ENCODE results near the gene NCMAP.

Gene NCMAP

GRCh38 chr1:24619376-24619775 is 63.5 kb downstream of the NCMAP start:
- WGBS, 2 experiments: 80 to 83% methylated on average over 5 of the region's 5 CpGs
- no peaks in the 10 kb centered on the region for H3K27me3 ChIP-seq (ENCODE audit: control insufficient read depth, insufficient read depth, low read length, poor library complexity, severe bottlenecking)
- no peaks in the 10 kb centered on the region for H3K9me3 ChIP-seq (ENCODE audit: control insufficient read depth, low read length)
- H3K36me3 ChIP-seq (ENCODE audit: control insufficient read depth, insufficient read depth, low read length): no peaks in the 10 kb centered on the region
- H3K27ac ChIP-seq (ENCODE audit: insufficient read depth, low read depth, low read length, poor library complexity, severe bottlenecking): no peak overlapping the region
- no peaks in the 10 kb centered on the region for H3K4me1 ChIP-seq (ENCODE audit: control insufficient read depth, insufficient read depth, low read length)
- no peak overlapping the region for H3K4me3 ChIP-seq (ENCODE audit: insufficient read depth, low read depth, low read length)

- no peak overlapping the region for H3K27ac ChIP-seq (ENCODE audit: insufficient read depth, low read depth, low read length, poor library complexity, severe bottlenecking)
- WGBS, 2 experiments: 92 to 95% methylated on average over 5 of the region's 5 CpGs
- no peaks in the 10 kb centered on the region for H3K9me3 ChIP-seq (ENCODE audit: control insufficient read depth, low read length)
- H3K4me1 ChIP-seq (ENCODE audit: control insufficient read depth, insufficient read depth, low read length): no peaks in the 10 kb centered on the region
- H3K27me3 ChIP-seq (ENCODE audit: control insufficient read depth, insufficient read depth, low read length, poor library complexity, severe bottlenecking): no peaks in the 10 kb centered on the region
- no peak overlapping the region for H3K4me3 ChIP-seq (ENCODE audit: insufficient read depth, low read depth, low read length)
- H3K36me3 ChIP-seq (ENCODE audit: control insufficient read depth, insufficient read depth, low read length): no peaks in the 10 kb centered on the region
These were observed 64.8 kb downstream of the NCMAP start for GRCh38 chr1:24620678-24621077.

DNA sequence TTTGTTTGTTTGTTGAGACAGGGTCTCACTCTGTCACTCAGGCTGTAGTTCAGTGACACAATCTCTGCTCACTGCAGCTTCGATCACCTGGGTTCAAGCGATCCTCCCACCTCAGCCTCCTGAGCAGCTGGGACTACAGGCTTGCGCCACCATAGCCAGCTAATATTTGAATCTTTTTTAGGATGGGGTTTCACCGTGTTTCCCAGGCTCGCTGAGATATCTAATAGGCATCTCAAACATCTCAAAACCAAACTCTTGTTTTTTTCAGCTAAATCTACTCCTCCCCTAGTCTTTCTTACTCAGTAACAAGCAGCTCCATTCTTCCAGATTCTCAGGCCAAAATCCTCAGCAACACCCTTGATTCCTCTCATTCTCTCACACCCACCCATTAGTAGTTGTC is 65.2 kb downstream of the NCMAP start:
- Histone ChIP-seq H3K4me3 (ENCODE audit: insufficient read depth, low read depth, low read length) (no peak overlapping the region), H3K27ac (ENCODE audit: insufficient read depth, low read depth, low read length, poor library complexity, severe bottlenecking) (no peak overlapping the region), H3K36me3 (ENCODE audit: control insufficient read depth, insufficient read depth, low read length) (no peaks in the 10 kb centered on the region), H3K27me3 (ENCODE audit: control insufficient read depth, insufficient read depth, low read length, poor library complexity, severe bottlenecking) (no peaks in the 10 kb centered on the region), H3K9me3 (ENCODE audit: control insufficient read depth, low read length) (no peaks in the 10 kb centered on the region), H3K4me1 (ENCODE audit: control insufficient read depth, insufficient read depth, low read length) (no peaks in the 10 kb centered on the region)
- WGBS, 2 experiments: 88 to 89% methylated on average over 5 of the region's 5 CpGs

DNA sequence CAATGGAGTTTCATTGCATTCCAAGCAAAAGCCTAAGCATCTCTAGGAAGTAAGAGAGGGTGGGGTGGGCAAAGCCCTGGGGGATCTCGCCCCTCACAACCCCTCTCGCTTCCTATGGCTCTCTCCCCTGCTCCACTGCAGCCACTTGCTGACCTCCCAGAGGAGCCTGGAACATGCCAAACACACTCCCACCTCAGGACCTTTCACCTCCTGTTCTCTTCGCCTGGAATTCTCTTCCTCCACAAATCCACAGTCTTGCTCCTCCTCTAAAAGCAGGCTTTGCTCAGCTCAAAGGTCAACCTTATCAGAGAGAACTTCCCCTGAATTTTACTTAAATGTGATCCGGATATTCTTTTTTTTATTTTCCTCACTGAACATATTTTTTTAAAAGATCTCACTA is 66.3 kb downstream of the NCMAP start:
- WGBS, 2 experiments: 62 to 66% methylated on average over 4 of the region's 4 CpGs
- H3K4me1 ChIP-seq (ENCODE audit: control insufficient read depth, insufficient read depth, low read length): no peaks in the 10 kb centered on the region
- no peaks in the 10 kb centered on the region for H3K27me3 ChIP-seq (ENCODE audit: control insufficient read depth, insufficient read depth, low read length, poor library complexity, severe bottlenecking)
- H3K4me3 ChIP-seq (ENCODE audit: insufficient read depth, low read depth, low read length): no peak overlapping the region
- H3K27ac ChIP-seq (ENCODE audit: insufficient read depth, low read depth, low read length, poor library complexity, severe bottlenecking): no peak overlapping the region
- H3K9me3 ChIP-seq (ENCODE audit: control insufficient read depth, low read length): no peaks in the 10 kb centered on the region
- H3K36me3 ChIP-seq (ENCODE audit: control insufficient read depth, insufficient read depth, low read length): no peaks in the 10 kb centered on the region

GRCh38 chr1:24632832-24633175 is 76.9 kb downstream of the NCMAP start:
- no peak overlapping the region for H3K4me3 ChIP-seq (ENCODE audit: insufficient read depth, low read depth, low read length)
- no peaks in the 10 kb centered on the region for H3K36me3 ChIP-seq (ENCODE audit: control insufficient read depth, insufficient read depth, low read length)
- H3K27me3 ChIP-seq (ENCODE audit: control insufficient read depth, insufficient read depth, low read length, poor library complexity, severe bottlenecking): no peaks in the 10 kb centered on the region
- WGBS, 2 experiments: 94% methylated on average over 1 of the region's 1 CpG
- H3K4me1 ChIP-seq (ENCODE audit: control insufficient read depth, insufficient read depth, low read length): no peaks in the 10 kb centered on the region
- H3K27ac ChIP-seq (ENCODE audit: insufficient read depth, low read depth, low read length, poor library complexity, severe bottlenecking): no peak overlapping the region
- H3K9me3 ChIP-seq (ENCODE audit: control insufficient read depth, low read length): no peaks in the 10 kb centered on the region

DNA sequence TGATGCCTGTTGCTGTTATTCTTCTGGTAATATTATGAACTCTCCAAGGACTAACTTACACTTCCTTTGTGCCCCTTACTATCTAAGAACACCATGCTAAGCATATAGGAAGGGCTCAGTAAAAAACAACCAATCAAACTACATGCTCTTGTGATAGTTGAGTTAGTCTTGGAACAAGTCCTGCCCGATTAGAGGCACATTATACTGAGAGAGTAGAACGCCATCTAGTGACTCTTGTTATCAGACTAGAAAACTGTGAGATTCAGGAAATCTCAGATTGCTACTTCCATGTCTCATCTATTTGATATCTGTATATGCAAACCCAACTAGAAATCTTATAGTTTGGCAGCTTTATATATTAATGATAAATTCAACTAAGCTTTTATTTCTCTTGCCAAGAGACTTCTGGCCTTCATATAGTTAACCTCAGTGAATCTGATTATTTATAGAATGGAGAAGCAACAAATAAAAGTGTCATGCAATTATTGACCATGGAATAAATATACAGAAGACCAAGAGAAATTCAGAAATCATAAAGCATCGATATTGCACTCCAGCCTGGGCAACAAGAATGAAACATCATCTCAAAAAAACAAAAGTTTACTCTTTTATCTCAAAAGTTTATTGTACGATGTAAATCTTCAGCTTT is 79.4 kb downstream of the NCMAP start:
- H3K27me3 ChIP-seq (ENCODE audit: control insufficient read depth, insufficient read depth, low read length, poor library complexity, severe bottlenecking): no peaks in the 10 kb centered on the region
- H3K27ac ChIP-seq (ENCODE audit: insufficient read depth, low read depth, low read length, poor library complexity, severe bottlenecking): no peak overlapping the region
- H3K4me1 ChIP-seq (ENCODE audit: control insufficient read depth, insufficient read depth, low read length): no peaks in the 10 kb centered on the region
- no peaks in the 10 kb centered on the region for H3K9me3 ChIP-seq (ENCODE audit: control insufficient read depth, low read length)
- H3K4me3 ChIP-seq (ENCODE audit: insufficient read depth, low read depth, low read length): no peak overlapping the region
- no peaks in the 10 kb centered on the region for H3K36me3 ChIP-seq (ENCODE audit: control insufficient read depth, insufficient read depth, low read length)
- WGBS, 2 experiments: 22 to 26% methylated on average over 4 of the region's 4 CpGs

GRCh38 chr1:24636661-24637357 is 80.9 kb downstream of the NCMAP start:
- H3K27ac ChIP-seq (ENCODE audit: insufficient read depth, low read depth, low read length, poor library complexity, severe bottlenecking): no peak overlapping the region
- 30 to 93% methylated on average over 1 to 2 of the region's 3 CpGs for WGBS, 2 experiments

GRCh38 chr1:24639094-24639493 is 83.2 kb downstream of the NCMAP start:
- H3K36me3 ChIP-seq (ENCODE audit: control insufficient read depth, insufficient read depth, low read length): no peaks in the 10 kb centered on the region
- no peak overlapping the region for H3K27ac ChIP-seq (ENCODE audit: insufficient read depth, low read depth, low read length, poor library complexity, severe bottlenecking)
- H3K27me3 ChIP-seq (ENCODE audit: control insufficient read depth, insufficient read depth, low read length, poor library complexity, severe bottlenecking): no peaks in the 10 kb centered on the region
- no peaks in the 10 kb centered on the region for H3K9me3 ChIP-seq (ENCODE audit: control insufficient read depth, low read length)
- 96 to 100% methylated on average over 2 of the region's 2 CpGs for WGBS, 2 experiments
- H3K4me3 ChIP-seq (ENCODE audit: insufficient read depth, low read depth, low read length): no peak overlapping the region
- H3K4me1 ChIP-seq (ENCODE audit: control insufficient read depth, insufficient read depth, low read length): no peaks in the 10 kb centered on the region

More at GRCh38 chr1:24636661-24637357, 80.9 kb downstream of the NCMAP start:
- no peaks in the 10 kb centered on the region for H3K9me3 ChIP-seq (ENCODE audit: control insufficient read depth, low read length)
- H3K4me3 ChIP-seq (ENCODE audit: insufficient read depth, low read depth, low read length): no peak overlapping the region
- no peaks in the 10 kb centered on the region for H3K4me1 ChIP-seq (ENCODE audit: control insufficient read depth, insufficient read depth, low read length)
- no peaks in the 10 kb centered on the region for H3K36me3 ChIP-seq (ENCODE audit: control insufficient read depth, insufficient read depth, low read length)
- no peaks in the 10 kb centered on the region for H3K27me3 ChIP-seq (ENCODE audit: control insufficient read depth, insufficient read depth, low read length, poor library complexity, severe bottlenecking)

DNA sequence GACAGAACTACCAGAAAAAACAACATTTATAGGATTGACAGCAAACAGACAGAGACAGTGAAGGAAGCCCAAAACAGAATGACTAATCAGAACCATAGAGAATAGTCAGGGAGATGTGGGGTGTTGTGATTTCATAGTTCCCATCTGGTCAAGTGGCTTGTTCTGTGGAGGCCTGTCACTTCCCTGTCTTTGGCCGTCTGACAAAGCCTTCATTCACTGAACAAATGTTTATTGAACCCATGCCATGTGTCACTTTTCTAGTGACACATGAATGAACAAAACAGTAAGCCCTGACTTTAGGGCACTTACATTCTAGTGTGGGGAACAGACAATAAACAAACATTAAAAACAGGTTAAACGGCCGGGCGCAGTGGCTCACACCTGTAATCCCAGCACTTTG is 84.0 kb downstream of the NCMAP start:
- Histone ChIP-seq H3K27me3 (ENCODE audit: control insufficient read depth, insufficient read depth, low read length, poor library complexity, severe bottlenecking) (no peaks in the 10 kb centered on the region), H3K9me3 (ENCODE audit: control insufficient read depth, low read length) (no peaks in the 10 kb centered on the region), H3K27ac (ENCODE audit: insufficient read depth, low read depth, low read length, poor library complexity, severe bottlenecking) (no peak overlapping the region), H3K4me1 (ENCODE audit: control insufficient read depth, insufficient read depth, low read length) (peaks cover 6% of the 10 kb centered on the region), H3K36me3 (ENCODE audit: control insufficient read depth, insufficient read depth, low read length) (peaks cover under 1% of the 10 kb centered on the region), H3K4me3 (ENCODE audit: insufficient read depth, low read depth, low read length) (no peak overlapping the region)
- WGBS, 2 experiments: 87 to 97% methylated on average over 4 of the region's 4 CpGs

DNA sequence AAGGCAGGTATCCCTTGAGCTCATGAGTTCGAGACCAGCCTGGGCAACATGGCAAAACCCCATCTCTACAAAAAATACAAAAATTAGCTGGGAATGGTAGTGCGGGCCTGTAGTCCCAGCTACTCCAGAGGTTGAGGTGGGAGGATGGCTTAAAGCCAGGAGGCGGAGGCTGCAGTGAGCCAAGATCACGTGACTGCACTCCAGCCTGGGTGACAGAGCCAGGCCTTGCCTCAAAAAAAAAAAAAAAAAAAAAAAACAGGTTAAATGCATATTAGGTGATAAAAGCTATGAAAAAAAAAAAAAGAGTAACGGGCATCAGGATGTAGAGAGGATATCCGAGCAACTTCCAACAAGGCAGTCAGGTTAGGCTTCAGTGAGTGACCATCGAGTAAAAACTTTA is 84.4 kb downstream of the NCMAP start:
- Histone ChIP-seq H3K4me3 (ENCODE audit: insufficient read depth, low read depth, low read length) (no peak overlapping the region), H3K27me3 (ENCODE audit: control insufficient read depth, insufficient read depth, low read length, poor library complexity, severe bottlenecking) (no peaks in the 10 kb centered on the region), H3K4me1 (ENCODE audit: control insufficient read depth, insufficient read depth, low read length) (peaks cover 7% of the 10 kb centered on the region), H3K9me3 (ENCODE audit: control insufficient read depth, low read length) (no peaks in the 10 kb centered on the region), H3K27ac (ENCODE audit: insufficient read depth, low read depth, low read length, poor library complexity, severe bottlenecking) (no peak overlapping the region), H3K36me3 (ENCODE audit: control insufficient read depth, insufficient read depth, low read length) (peaks cover 4% of the 10 kb centered on the region)
- 85 to 93% methylated on average over 6 to 7 of the region's 7 CpGs for WGBS, 2 experiments
